Type B pancreatic cell (in vitro differentiated cells): ENCODE measurements around the gene PPP2R5C. TPM values are rescaled to one million over a fixed set of nuclear protein-coding genes. Genes with fewer than 3 reads are reported as not detected.

Source experiments
- DNase-seq: peaks from one replicate; pipeline ENCODE4 v3.0.0; 2021; ENCODE audit warnings: mixed read lengths; ENCODE audit not compliant: unreplicated experiment; ENCODE audit errors: extremely low spot score
- H3K27ac Mint-ChIP-seq: 2 replicates; pipeline ENCODE4 v1.8.0; 2021; ENCODE audit warnings: mild to moderate bottlenecking, mixed read lengths
- H3K27me3 Mint-ChIP-seq: 2 replicates; pipeline ENCODE4 v1.8.0; 2021; ENCODE audit warnings: mixed read lengths
- H3K36me3 Mint-ChIP-seq: 2 replicates; pipeline ENCODE4 v1.8.0; 2021; ENCODE audit warnings: mixed read lengths
- H3K4me1 Mint-ChIP-seq: one replicate; pipeline ENCODE4 v1.8.0; 2021; ENCODE audit warnings: mixed read lengths; ENCODE audit not compliant: unreplicated experiment
- H3K4me3 Mint-ChIP-seq: 2 replicates; pipeline ENCODE4 v1.8.0; 2021; ENCODE audit warnings: mild to moderate bottlenecking, mixed read lengths
- H3K9me3 Mint-ChIP-seq: 2 replicates; pipeline ENCODE4 v1.8.0; 2021; ENCODE audit warnings: mixed read lengths
- CTCF ChIP-seq: fragments of 200-600 bp; sonication (generic); conservative IDR thresholded peaks from 2 replicates; pipeline ENCODE4 v1.5.0; 2021; ENCODE audit warnings: antibody characterized with exemption, mild to moderate bottlenecking
- total RNA-seq: library from RNA; stranded (reverse); gene quantifications from 2 replicates; pipeline ENCODE4 v1.2.1, GENCODE V29; 2021; ENCODE audit warnings: low replicate concordance

PPP2R5C gene
- total RNA-seq, 1 donor from 2014 or later: 99.8 TPM

- no peak for TF ChIP-seq CTCF
- Mint-ChIP-seq H3K27me3 (no peaks in the 10 kb centered on the region), H3K4me1 (peaks cover 13% of the 10 kb centered on the region), H3K4me3 (no peak overlapping the region), H3K36me3 (peaks cover 31% of the 10 kb centered on the region), H3K9me3 (no peaks in the 10 kb centered on the region), H3K27ac (no peak overlapping the region)
- DNase-seq: no peak
These were observed 98.4 kb downstream of the PPP2R5C start for GRCh38 chr14:101859958-101860357.

GRCh38 chr14:101861464-101861863 lies 100.0 kb downstream of the PPP2R5C start:
- no peak for TF ChIP-seq CTCF
- Mint-ChIP-seq H3K27ac (no peak overlapping the region), H3K4me1 (peaks cover 4% of the 10 kb centered on the region), H3K27me3 (no peaks in the 10 kb centered on the region), H3K4me3 (no peak overlapping the region), H3K36me3 (peaks cover 38% of the 10 kb centered on the region), H3K9me3 (no peaks in the 10 kb centered on the region)
- DNase-seq: no peak

GRCh38 chr14:101862177-101862576 lies 100.7 kb downstream of the PPP2R5C start:
- Mint-ChIP-seq H3K4me3 (no peak overlapping the region), H3K9me3 (no peaks in the 10 kb centered on the region), H3K27ac (no peak overlapping the region), H3K36me3 (peaks cover 34% of the 10 kb centered on the region), H3K27me3 (no peaks in the 10 kb centered on the region), H3K4me1 (no peaks in the 10 kb centered on the region)
- DNase-seq: no peak
- no peak for TF ChIP-seq CTCF

- Mint-ChIP-seq H3K27me3 (no peaks in the 10 kb centered on the region), H3K9me3 (no peaks in the 10 kb centered on the region), H3K27ac (no peak overlapping the region), H3K36me3 (peaks cover 34% of the 10 kb centered on the region), H3K4me3 (no peak overlapping the region), H3K4me1 (no peaks in the 10 kb centered on the region)
- no peak for TF ChIP-seq CTCF
- DNase-seq: no peak
These were observed 101.2 kb downstream of the PPP2R5C start for GRCh38 chr14:101862711-101863110.

GRCh38 chr14:101865288-101865687 lies 103.8 kb downstream of the PPP2R5C start:
- peaks cover 4% of the 10 kb centered on the region for H3K4me1 Mint-ChIP-seq
- H3K4me3 Mint-ChIP-seq: no peak overlapping the region
- H3K36me3 Mint-ChIP-seq: peaks cover 29% of the 10 kb centered on the region
- no peak for DNase-seq
- TF ChIP-seq CTCF: no peak
- no peak overlapping the region for H3K27ac Mint-ChIP-seq
- no peaks in the 10 kb centered on the region for H3K27me3 Mint-ChIP-seq
- no peaks in the 10 kb centered on the region for H3K9me3 Mint-ChIP-seq

- H3K27ac Mint-ChIP-seq: no peak overlapping the region
- no peak for DNase-seq
- H3K9me3 Mint-ChIP-seq: no peaks in the 10 kb centered on the region
- no peaks in the 10 kb centered on the region for H3K27me3 Mint-ChIP-seq
- H3K4me3 Mint-ChIP-seq: no peak overlapping the region
- H3K4me1 Mint-ChIP-seq: peaks cover 10% of the 10 kb centered on the region
- no peak for TF ChIP-seq CTCF
- peaks cover 25% of the 10 kb centered on the region for H3K36me3 Mint-ChIP-seq
These were observed 106.3 kb downstream of the PPP2R5C start for GRCh38 chr14:101867854-101868253.
